GM19395 (cell line): Measurements from ENCODE around the gene IGFN1.

Experiments used
- ATAC-seq: cut with Tn5 transposase; IDR thresholded peaks from one replicate; pipeline ENCODE4 v1.9.1; 2021; ENCODE audit warnings: mild to moderate bottlenecking, moderate library complexity; ENCODE audit not compliant: unreplicated experiment

Gene IGFN1

GRCh38 chr1:201261771-201262547, 71.3 kb downstream of the IGFN1 start:
- ATAC-seq = no peak

DNA sequence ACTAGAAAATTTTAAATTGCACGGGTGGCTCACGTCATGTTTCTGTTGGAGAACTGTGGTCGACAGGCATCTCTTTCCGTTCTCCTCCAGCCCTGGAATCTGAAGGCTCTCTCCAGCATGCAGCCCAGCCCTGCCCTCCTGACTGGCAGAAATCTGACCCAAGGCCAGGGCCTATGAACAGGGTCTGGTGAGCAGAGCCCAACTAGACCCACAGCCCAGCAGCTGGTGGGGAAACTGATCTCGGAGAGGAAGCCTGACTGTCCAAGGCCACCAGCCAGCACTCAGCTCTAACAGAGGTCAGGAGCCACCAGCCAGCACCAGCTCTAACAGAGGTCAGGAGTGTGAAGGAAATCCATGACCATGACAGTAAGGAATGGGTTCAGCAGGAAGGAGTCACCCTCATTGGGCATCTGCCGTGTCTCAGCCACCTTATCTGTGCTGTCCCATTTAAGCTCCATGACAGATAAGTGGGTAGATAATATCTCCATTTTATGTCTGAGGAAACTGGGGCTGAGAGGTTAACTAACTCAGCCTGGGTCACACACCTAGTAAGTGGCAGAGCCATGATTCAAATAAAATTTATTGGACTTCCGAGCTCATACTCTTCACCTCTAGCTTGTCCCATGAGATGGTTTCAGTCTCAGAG, 72.5 kb downstream of the IGFN1 start:
- ATAC-seq = no peak

DNA sequence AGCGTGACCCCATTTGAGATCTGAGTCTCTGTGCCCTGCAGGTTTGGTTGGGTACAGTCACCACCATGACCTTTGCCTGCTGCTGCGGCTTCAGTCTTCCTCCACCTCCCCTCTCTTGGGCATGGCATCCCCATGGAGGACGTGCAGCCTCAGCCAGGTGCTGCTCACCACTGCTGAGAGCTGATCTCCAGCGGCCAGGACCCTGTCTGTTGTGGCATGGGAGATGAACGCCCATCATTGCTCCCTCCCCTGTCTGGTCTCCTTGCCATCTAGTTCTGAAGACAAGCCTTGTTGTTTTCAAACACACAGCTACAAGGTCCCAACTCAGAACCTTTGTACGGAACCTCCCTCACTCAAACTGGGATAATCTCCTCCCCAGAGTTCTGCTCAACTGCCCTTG, 73.4 kb downstream of the IGFN1 start:
- ATAC-seq = no peak

DNA sequence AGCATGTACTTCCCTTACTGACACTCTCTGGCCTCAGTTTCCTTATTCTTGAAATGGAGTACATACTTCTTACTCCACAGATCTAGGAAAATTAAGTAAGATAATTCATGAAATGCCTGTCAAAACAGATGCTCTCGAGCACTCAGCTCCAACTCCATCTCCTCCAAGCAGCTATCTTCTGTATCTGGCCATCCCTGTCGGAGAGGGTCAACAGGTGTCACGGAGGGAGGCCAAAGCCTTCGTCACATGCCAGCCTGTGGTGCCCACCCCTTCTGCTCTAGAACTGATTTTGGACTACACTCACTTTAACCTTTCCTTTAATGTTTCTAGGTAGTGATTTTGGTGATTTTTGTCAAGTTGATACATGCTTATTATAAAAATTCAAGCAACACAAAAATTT, 73.9 kb downstream of the IGFN1 start:
- ATAC-seq = no peak

GRCh38 chr1:201265756-201266155, 75.1 kb downstream of the IGFN1 start:
- ATAC-seq = no peak

- ATAC-seq = no peak
These were observed 75.7 kb downstream of the IGFN1 start for GRCh38 chr1:201266276-201266675.

- no peak for ATAC-seq
These were observed 76.2 kb downstream of the IGFN1 start for GRCh38 chr1:201266774-201267173.

DNA sequence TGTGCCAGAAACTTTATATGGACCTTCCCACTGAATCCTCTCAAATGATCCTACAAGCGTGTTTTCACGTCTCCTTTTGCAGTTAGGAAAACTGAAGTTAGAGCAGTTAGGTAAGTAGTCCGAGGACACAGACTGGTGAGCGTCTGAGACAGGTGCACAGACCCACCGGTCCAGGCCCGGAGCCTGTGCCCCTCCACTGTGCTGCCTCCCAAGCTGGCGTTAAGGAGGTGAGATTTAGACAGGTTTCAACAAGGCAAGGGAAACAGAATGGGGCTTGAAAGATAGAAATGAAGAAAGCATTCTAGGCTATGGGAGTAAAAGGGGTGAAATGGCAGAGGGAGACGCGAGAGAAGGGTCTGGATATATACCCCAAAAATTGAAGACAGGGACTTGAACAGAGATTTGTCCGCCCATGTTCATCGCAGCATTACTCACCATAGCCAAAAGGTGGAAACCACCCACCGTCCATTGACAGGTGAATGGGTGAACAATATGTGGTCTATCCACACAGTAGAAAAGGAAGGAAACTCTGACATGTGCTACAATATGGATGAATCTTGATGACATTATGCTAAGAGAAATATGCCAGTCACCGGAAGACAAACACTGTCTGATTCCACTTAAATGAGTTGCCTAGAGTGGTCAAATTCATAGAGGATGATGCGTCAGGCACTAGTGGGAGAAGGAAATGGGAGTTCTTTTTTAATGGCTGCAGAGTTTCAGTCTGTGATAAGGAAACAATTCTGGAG, 77.0 kb downstream of the IGFN1 start:
- ATAC-seq = no peak

DNA sequence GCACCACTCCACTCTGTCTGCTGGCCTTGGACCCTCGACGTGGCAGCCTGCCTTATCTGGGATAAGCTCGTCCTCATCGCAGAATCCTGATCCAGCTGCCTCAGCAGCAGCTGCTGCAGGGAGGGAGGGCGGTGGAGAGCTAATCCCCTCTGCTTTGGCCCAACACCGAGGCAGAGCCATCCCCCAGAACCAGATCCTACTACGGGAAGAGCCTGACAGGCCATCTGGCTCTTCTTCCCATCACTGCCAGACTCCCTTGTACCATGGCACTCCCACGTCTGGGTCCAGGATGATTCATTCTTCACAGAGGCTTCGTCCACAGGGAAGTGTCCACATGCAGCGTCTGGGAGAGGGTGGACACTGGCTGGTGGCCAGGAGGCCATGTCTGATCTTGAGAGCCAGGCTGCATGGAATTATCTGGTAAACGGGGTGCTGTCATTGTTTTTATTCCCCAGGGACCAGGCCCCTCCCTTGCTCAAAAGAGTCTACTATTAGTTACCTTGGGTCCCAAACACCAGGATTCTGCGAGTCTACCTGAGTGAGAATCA, 78.1 kb downstream of the IGFN1 start:
- no peak for ATAC-seq

DNA sequence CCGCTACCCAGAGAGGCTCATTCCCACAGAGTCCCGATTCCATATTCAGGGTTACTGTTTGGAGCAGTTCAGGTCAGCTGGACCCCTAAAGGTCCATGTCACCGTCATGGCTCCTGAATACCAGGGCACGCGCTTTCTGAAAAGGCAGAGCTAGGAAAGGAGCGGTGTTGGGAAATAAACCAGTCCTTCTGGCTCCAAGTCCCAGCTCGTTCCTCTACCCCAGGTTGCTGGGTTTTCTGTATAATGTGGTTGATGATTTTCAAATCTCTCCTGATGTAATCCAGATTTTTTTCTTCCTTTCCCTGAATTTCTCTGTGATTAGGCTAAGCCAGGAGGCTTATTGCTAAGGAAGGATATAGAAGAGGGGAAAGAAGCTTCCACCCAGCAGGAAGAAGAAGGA, 78.7 kb downstream of the IGFN1 start:
- ATAC-seq = no peak

GRCh38 chr1:201269900-201270410, 79.3 kb downstream of the IGFN1 start:
- ATAC-seq = no peak

DNA sequence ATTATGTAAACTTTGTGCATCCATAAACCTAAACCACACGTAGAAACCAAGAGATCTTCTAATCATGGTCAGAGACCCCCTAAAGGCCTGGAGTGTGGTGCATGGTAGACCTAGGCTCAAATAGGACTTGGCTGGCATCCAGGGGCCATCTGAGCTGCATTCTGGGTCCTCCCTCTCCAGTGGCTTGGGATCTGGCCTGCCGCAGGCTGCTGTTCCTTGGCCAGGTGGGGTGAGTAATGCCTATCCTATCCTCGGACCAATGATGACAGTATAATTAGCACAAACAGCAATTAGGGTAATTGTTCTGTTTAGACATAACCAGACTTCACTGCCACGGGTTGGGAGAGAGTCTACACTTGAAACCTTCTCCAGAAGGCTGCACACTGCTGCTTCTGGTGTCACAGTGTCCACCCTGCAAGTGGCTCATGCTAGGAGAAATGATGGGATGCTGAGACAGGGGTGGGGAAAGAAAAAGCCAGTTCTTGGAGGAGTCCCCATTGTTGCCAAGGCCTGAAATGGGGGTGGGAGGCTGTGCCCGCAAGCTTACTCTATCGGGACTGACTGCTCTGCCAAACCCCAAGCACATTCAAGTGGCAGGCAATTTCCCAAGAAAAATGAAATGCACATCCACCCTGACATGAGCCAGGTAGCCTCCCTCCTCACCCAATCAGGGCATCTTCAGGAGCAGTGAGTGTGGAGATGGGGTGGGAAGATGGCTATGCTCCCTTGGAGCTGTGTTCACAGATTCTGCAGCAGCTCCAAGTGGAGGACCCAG, 80.2 kb downstream of the IGFN1 start:
- no peak for ATAC-seq

DNA sequence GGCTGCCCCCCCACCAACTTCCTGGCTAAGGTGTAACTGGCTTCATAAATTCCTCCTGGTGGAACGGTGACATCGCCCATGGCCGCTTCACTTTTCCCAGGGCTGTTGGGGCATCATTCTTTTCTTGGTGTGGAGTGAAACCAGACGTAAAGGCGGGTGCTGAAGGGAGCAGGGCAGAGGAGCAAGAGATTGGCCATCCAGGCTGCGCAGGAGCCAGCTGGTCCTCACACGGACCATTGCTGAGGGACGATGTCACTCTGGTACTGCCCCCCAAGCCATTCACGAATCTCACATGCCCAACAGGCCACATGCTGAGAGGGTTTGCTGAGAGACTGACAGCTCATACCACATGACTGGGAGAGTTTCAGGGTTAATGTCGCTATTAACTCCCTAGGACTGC, 82.2 kb downstream of the IGFN1 start:
- ATAC-seq = no peak

DNA sequence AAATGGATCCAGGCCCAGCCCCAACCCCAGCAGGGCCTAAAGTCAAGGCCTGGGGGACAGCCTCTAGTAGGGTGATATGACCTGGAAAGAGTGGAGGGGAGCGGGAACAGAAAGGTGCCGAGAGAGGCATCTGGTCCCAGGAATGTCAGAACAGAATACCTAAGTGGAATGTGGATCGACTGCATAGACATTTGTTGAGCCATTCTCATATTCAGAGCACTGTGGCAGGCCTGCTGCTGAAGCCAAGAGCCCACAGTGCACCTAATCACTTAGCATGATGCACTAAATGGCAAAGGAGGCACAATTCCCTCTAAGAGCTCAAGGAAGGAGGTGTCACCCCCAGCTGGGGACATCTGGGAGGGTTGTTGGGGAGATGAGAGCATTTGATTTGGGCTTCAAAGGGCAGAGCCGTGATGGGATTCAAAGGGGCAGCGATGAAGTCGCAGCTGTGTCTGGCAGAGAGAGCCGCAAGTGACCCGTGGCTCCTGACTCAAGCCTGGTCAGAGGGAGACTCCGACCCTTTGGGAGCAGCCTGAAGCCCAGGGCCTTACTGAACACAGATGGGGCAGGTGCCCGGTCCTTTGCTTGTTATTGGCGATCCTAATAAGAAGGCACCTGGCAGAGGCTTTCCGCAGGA, 84.1 kb downstream of the IGFN1 start:
- no peak for ATAC-seq

DNA sequence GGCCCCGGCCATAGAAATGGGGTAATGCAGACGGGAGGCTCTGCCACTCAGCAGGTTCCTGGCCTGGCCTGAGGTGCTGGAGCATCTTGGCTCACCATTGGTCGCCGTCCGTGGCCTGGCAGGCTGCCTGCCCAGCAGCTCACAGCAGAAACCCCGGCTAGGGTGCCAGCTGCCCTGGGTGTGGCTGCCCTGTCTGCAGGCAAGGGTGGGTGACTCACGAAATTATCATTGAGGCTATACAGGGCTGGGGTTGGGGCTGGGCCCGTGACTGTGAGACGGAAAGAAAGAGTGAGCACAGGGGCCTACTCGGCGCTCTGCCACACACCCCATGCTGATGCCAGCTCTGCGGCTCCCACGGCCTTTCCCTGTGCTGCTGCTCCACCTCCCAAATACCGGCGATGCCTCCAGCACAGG, 84.6 kb downstream of the IGFN1 start:
- no peak for ATAC-seq

DNA sequence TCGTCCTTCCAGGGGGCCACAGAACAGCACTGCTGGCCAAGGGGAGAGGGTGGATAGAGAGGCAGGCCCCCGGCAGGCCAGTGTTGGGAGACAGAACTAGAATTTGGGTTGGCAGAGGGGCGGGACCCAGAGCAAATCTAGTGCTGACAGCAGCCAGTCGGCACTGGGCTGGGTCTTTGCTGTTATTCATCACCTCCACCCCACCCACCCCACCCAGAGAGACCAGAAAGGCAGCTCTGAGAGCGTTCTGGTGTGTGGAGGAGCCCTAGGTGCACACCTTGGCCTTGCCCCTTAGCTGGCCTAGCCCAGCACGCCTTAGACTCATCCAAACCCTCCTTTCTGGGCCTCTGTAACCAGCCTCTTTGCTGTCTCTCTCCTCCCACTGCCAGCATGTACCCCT, 86.3 kb downstream of the IGFN1 start:
- no peak for ATAC-seq

GRCh38 chr1:201277441-201277840, 86.8 kb downstream of the IGFN1 start:
- ATAC-seq = no peak
